K562 (cell line): ENCODE results near the gene SEC14L2. TPM values are rescaled to one million over a fixed set of nuclear protein-coding genes. Genes with fewer than 3 reads are reported as not detected.

ENCODE experiments used
- ATAC-seq: fragments of 200-7000 bp; cut with Tn5 transposase; 3 replicates; pipeline ENCODE4 v1.9.1; 2020; ENCODE audit warnings: moderate library complexity
- BruUV-seq: library from RNA; stranded (reverse); fragments of 400-500 nt; replicated peaks from 2 replicates; lab custom pipeline; 2021; lab: Mats Ljungman, UMichigan
- CTCF ChIA-PET: fragments of 300-600 bp; formaldehyde crosslinking; extraction: SDS; loops from one replicate; lab custom pipeline; 2021; ENCODE audit warnings: low intra/inter-chr PET ratio; lab: Yijun Ruan, JAX
- POLR2A ChIA-PET: fragments of 300-600, 350-650 bp; sonication (Branson Sonifier 250); formaldehyde crosslinking; extraction: SDS; loops from one replicate; lab custom pipeline; 2021; ENCODE audit warnings: antibody characterized with exemption, inconsistent platforms; lab: Yijun Ruan, JAX
- DNase-seq, 4 experiments: peaks; one replicate each; pipeline versions ENCODE4 v3.0.0 to v3.0.0-alpha.2; 2011 to 2018; ENCODE audit warnings: low spot score in 3 of 4, mixed read lengths in 3 of 4; ENCODE audit errors: extremely low read depth in 1 of 4
- FAIRE-seq: peaks from 2 replicates; lab custom pipeline; 2011; peaks lifted over from hg19 to GRCh38; lab: Jason Lieb, UNC
- H2AFZ ChIP-seq: 2 replicates; pipeline ENCODE4 v1.6.0; 2011; ENCODE audit warnings: low read depth, low read length, control low read depth, inconsistent platforms
- H3K27ac ChIP-seq: fragments of 200-600 bp; 3 replicates; pipeline ENCODE4 v1.8.0; 2011; ENCODE audit warnings: low read depth, mild to moderate bottlenecking, control low read depth, inconsistent platforms, low read length, moderate library complexity, mixed read lengths; ENCODE audit errors: extremely low read depth
- H3K27me3 ChIP-seq, 2 experiments: fragments of 300-600 bp in 1 of 2; 2 replicates in 1 of 2; 3 replicates in 1 of 2; pipeline versions ENCODE4 v1.6.0 to v1.8.0; 2011; ENCODE audit warnings: inconsistent platforms in 2 of 2, low read length in 2 of 2, mild to moderate bottlenecking in 1 of 2, mixed read lengths in 1 of 2, moderate library complexity in 1 of 2; ENCODE audit not compliant: control insufficient read depth in 2 of 2, insufficient read depth in 2 of 2
- H3K36me3 ChIP-seq: fragments of 300-600 bp; 3 replicates; pipeline ENCODE4 v1.8.0; 2011; ENCODE audit warnings: mild to moderate bottlenecking, low read length, inconsistent platforms; ENCODE audit not compliant: control insufficient read depth, insufficient read depth
- H3K4me1 ChIP-seq, 2 experiments: fragments of 200-600 bp in 1 of 2; replicated peaks in 1 of 2; 2 replicates in 1 of 2; 3 replicates in 1 of 2; pipeline versions ENCODE4 v1.5.1 to v1.8.0; 2011; ENCODE audit warnings: inconsistent platforms in 2 of 2, low read length in 2 of 2, mild to moderate bottlenecking in 1 of 2, mixed read lengths in 1 of 2, moderate library complexity in 1 of 2; ENCODE audit not compliant: control insufficient read depth in 2 of 2, insufficient read depth in 2 of 2
- H3K4me2 ChIP-seq: 2 replicates; pipeline ENCODE4 v1.6.1; 2011; ENCODE audit warnings: low read length, control low read depth, inconsistent platforms, mixed read lengths; ENCODE audit not compliant: insufficient read depth
- H3K4me3 ChIP-seq: fragments of 200-600 bp; sonication (generic), shearing (Covaris generic); 2 replicates; pipeline ENCODE4 v1.5.1; 2016; ENCODE audit warnings: control low read depth, inconsistent platforms
- H3K79me2 ChIP-seq: fragments of 200-600 bp; 3 replicates; pipeline ENCODE4 v1.8.0; 2011; ENCODE audit warnings: low read length, inconsistent platforms; ENCODE audit not compliant: control insufficient read depth, insufficient read depth
- H3K9ac ChIP-seq, 2 experiments: 2 replicates each; pipeline versions ENCODE4 v1.6.0 to v1.6.1; 2011; ENCODE audit warnings: low read depth in 2 of 2, low read length in 2 of 2, control low read depth in 1 of 2, inconsistent platforms in 1 of 2, mild to moderate bottlenecking in 1 of 2, mixed read lengths in 1 of 2; ENCODE audit not compliant: insufficient read depth in 1 of 2
- H3K9me1 ChIP-seq: one replicate; pipeline ENCODE4 v1.6.0; 2011; ENCODE audit warnings: inconsistent platforms, mild to moderate bottlenecking, low read length, moderate library complexity; ENCODE audit not compliant: control insufficient read depth, insufficient read depth
- H3K9me3 ChIP-seq: replicated peaks from 2 replicates; pipeline ENCODE4 v1.5.1; 2011; ENCODE audit warnings: low read depth, low read length, inconsistent platforms; ENCODE audit not compliant: control insufficient read depth, insufficient read depth
- H4K20me1 ChIP-seq: replicated peaks from 2 replicates; pipeline ENCODE4 v1.6.1; 2011; ENCODE audit warnings: low read length, inconsistent platforms, mixed read lengths; ENCODE audit not compliant: control insufficient read depth, insufficient read depth
- ARHGAP35 ChIP-seq: fragments of 450-650 bp; IDR thresholded peaks from 2 replicates; pipeline ENCODE4 v1.6.1; 2018; ENCODE audit not compliant: partially characterized antibody
- BHLHE40 ChIP-seq: IDR thresholded peaks from 2 replicates; pipeline ENCODE4 v1.6.1; 2011; ENCODE audit warnings: low read length, improper control_type of control experiment
- CEBPB ChIP-seq: fragments of 450-650 bp; IDR thresholded peaks from 2 replicates; pipeline ENCODE4 v1.6.1; 2016; ENCODE audit warnings: missing genetic modification characterization, missing compliant biosample characterization
- GTF2F1 ChIP-seq: IDR thresholded peaks from 2 replicates; pipeline ENCODE4 v1.6.1; 2011; ENCODE audit warnings: low read depth, low read length, improper control_type of control experiment
- HDAC1 ChIP-seq, 2 experiments: fragments of 450-650 bp; IDR thresholded peaks; 2 replicates each; pipeline ENCODE4 v1.6.1; 2016 to 2017; ENCODE audit warnings: inconsistent platforms in 1 of 2, mild to moderate bottlenecking in 1 of 2, moderate library complexity in 1 of 2
- PPARD ChIP-seq: fragments of 250-450 bp; sonication (Bioruptor Pico); IDR thresholded peaks from 2 replicates; pipeline ENCODE4 v1.8.0; 2022; ENCODE audit warnings: inconsistent platforms, mild to moderate bottlenecking, moderate library complexity
- SREBF1 ChIP-seq: fragments of 150-350 bp; IDR thresholded peaks from 2 replicates; pipeline ENCODE4 v1.6.1; 2014; ENCODE audit warnings: antibody characterized with exemption, low read depth, low read length, borderline replicate concordance
- TEAD1 ChIP-seq, 2 experiments: fragments of 450-650 bp in 1 of 2; sonication (generic) in 1 of 2; formaldehyde crosslinking; IDR thresholded peaks; 2 replicates each; pipeline versions ENCODE4 v1.4.0 to v1.8.0; 2020 to 2022; ENCODE audit warnings: mild to moderate bottlenecking in 2 of 2, missing genetic modification reagents in 1 of 2
- ZBED1 ChIP-seq: IDR thresholded peaks from 2 replicates; pipeline ENCODE4 v1.6.1; 2014
- ZC3H11A ChIP-seq: IDR thresholded peaks from 2 replicates; pipeline ENCODE4 v1.6.1; 2012; ENCODE audit warnings: low read depth, low read length, improper control_type of control experiment
- ZFP36 ChIP-seq: fragments of 150-350 bp; IDR thresholded peaks from 2 replicates; pipeline ENCODE4 v1.6.1; 2018; ENCODE audit warnings: low read length, low read depth; ENCODE audit not compliant: partially characterized antibody
- ZNF197 ChIP-seq: fragments of 200-800 bp; sonication (Bioruptor generic); IDR thresholded peaks from 2 replicates; pipeline ENCODE4 v1.6.1; 2016; ENCODE audit warnings: low read depth, missing genetic modification characterization, missing compliant biosample characterization
- WGBS: fragments of 100-300 bp; shearing (Covaris generic); methylation state at CpG from one replicate; pipeline ENCODE4 v1.1.6; 2016; ENCODE audit warnings: low coverage, mixed read lengths; ENCODE audit not compliant: insufficient coverage; ENCODE audit errors: missing lambda C conversion rate; 5-methylcytosine and 5-hydroxymethylcytosine counted together
- in situ Hi-C: fragments of 300-500 bp; cut with MboI; formaldehyde crosslinking; loops from 4 replicates; pipeline ENCODE4 v1.15.0; 2018; ENCODE audit warnings: inconsistent platforms, mixed read lengths
- intact Hi-C: fragments of 100-400 bp; cut with micrococcal nuclease; formaldehyde crosslinking; loops from 2 replicates; pipeline ENCODE4 v1.14.2; 2022
- polyA plus RNA-seq, 8 experiments: library from polyadenylated mRNA; depleted of rRNA in 4 of 8; stranded (reverse) in 5 of 8; unstranded in 3 of 8; fragments of >200 nt; fragmentation: Nextera tagmentation in 2 of 8; fragmentation: Illumina TruSeq in 1 of 8; extraction: Ambion mirVana in 2 of 8; extraction: Trizol in 1 of 8; gene quantifications; 2 replicates each; pipeline versions ENCODE4 v1.2.1 to v1.2.3, GENCODE V29; 2011 to 2014; ENCODE audit warnings: inconsistent platforms in 1 of 8, missing spikeins in 1 of 8
- total RNA-seq, 7 experiments: library from RNA; depleted of rRNA in 6 of 7; stranded (reverse); fragments of >200 nt in 6 of 7; fragmentation: Illumina TruSeq in 2 of 7; extraction: Trizol in 2 of 7; gene quantifications; 2 replicates each; pipeline versions ENCODE4 v1.2.1 to v1.2.3, GENCODE V29; 2011 to 2021; ENCODE audit warnings: low replicate concordance in 1 of 7
- TF ChIP-seq, protein P1 (sequence below), 2 experiments: IDR thresholded peaks; 2 replicates each; pipeline ENCODE4 v1.6.1; 2011; ENCODE audit warnings: borderline replicate concordance in 1 of 2, control low read depth in 1 of 2, low read depth in 1 of 2, low read length in 1 of 2, mild to moderate bottlenecking in 1 of 2, mixed read lengths in 1 of 2, moderate library complexity in 1 of 2; ENCODE audit not compliant: insufficient read depth in 1 of 2, insufficient read length in 1 of 2, poor library complexity in 1 of 2, severe bottlenecking in 1 of 2; ENCODE audit errors: extremely low read depth in 1 of 2
- TF ChIP-seq, protein P2 (sequence below): fragments of 450-650 bp; IDR thresholded peaks from 2 replicates; pipeline ENCODE4 v1.6.1; 2017; ENCODE audit warnings: antibody characterized with exemption

The SEC14L2 gene
- total and polyA plus RNA-seq, 9 of the 15 experiments (the other 6 are each of a cell fraction or from before 2014, with no cell fraction given), result 0.03 to 0.17 (median 0.10) TPM

DNA sequence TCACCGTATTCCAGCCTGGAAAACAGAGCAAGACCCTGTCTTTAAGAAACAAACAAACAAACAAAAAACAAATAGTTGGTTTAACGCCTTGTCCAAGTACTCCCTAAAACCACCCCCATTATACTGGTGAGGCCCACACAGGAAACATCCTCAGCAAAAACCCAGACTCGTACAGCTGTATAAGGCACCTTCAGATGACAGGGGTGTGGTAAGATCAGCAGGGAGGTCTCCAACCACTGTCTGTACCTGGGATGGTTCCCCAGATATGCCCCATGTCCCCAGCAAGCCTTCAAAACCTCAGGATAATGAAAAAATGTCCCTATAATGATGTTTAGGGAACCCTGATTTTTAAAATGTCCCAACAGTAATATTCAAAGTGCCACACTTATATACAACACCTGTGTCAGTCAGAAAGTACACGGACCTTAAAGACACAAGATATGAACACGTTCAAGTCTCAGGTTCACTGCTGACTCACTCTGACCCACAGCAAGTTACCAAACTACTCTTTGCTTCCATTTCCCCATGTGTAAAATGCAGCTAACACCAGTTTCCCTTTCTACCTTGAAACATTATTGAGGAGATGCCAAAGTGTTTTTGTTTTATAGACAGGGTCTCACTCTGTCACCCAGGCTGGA is 49.4 kb upstream of the SEC14L2 start:
- no peak overlapping the region for H2AFZ ChIP-seq
- H3K9me3 ChIP-seq, result no peaks in the 10 kb centered on the region
- H3K79me2 ChIP-seq, result peaks cover 40% of the 10 kb centered on the region
- H3K36me3 ChIP-seq, result peaks cover 94% of the 10 kb centered on the region
- TF ChIP-seq HDAC1 (IDR thresholded peaks at IDR 0.05) (no peak), BHLHE40 (no peak), CEBPB (no peak), ZNF197 (CRISPR knock-in tag) (no peak), ZFP36 (no peak), PPARD (CRISPR knock-in tag) (no peak), TEAD1 (CRISPR knock-in tag; IDR thresholded peaks at IDR 0.05) (no peak), ARHGAP35 (no peak), SREBF1 (no peak), ZC3H11A (no peak), ZBED1 (no peak), GTF2F1 (no peak)
- TF ChIP-seq, protein P1, sequence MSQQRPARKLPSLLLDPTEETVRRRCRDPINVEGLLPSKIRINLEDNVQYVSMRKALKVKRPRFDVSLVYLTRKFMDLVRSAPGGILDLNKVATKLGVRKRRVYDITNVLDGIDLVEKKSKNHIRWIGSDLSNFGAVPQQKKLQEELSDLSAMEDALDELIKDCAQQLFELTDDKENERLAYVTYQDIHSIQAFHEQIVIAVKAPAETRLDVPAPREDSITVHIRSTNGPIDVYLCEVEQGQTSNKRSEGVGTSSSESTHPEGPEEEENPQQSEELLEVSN (IDR thresholded peaks at IDR 0.05; ENCODE audit: borderline replicate concordance in 1 of 2, extremely low read depth in 1 of 2, insufficient read depth in 1 of 2, insufficient read length in 1 of 2, low read depth in 1 of 2, low read length in 1 of 2, poor library complexity in 1 of 2, severe bottlenecking in 1 of 2), result no peak
- TF ChIP-seq, protein P2, sequence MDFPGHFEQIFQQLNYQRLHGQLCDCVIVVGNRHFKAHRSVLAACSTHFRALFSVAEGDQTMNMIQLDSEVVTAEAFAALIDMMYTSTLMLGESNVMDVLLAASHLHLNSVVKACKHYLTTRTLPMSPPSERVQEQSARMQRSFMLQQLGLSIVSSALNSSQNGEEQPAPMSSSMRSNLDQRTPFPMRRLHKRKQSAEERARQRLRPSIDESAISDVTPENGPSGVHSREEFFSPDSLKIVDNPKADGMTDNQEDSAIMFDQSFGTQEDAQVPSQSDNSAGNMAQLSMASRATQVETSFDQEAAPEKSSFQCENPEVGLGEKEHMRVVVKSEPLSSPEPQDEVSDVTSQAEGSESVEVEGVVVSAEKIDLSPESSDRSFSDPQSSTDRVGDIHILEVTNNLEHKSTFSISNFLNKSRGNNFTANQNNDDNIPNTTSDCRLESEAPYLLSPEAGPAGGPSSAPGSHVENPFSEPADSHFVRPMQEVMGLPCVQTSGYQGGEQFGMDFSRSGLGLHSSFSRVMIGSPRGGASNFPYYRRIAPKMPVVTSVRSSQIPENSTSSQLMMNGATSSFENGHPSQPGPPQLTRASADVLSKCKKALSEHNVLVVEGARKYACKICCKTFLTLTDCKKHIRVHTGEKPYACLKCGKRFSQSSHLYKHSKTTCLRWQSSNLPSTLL, result no peak
- TF ChIP-seq, all 486 proteins: peak for 0
- Histone ChIP-seq H4K20me1 (no peaks in the 10 kb centered on the region), H3K9me1 (no peaks in the 10 kb centered on the region), H3K4me1 (no peaks in the 10 kb centered on the region; a peak in 1 of 5 replicates), H3K4me3 (no peak overlapping the region), H3K27me3 (no peaks in the 10 kb centered on the region), H3K9ac (no peak overlapping the region), H3K27ac (no peak overlapping the region), H3K4me2 (no peak overlapping the region)
- DNase-seq, result no peak
- no peak for FAIRE-seq
- in situ Hi-C loops, result no loop called here
- intact Hi-C loops, result no loop called here
- ATAC-seq, result no peak
- ChIA-PET CTCF (no interaction called here), POLR2A (no interaction called here)
- WGBS, result 74% methylated on average over 5 of the region's 5 CpGs
- BruUV-seq, result no TSS peak
